ENCODE results near the gene FAM72D. TPM values are rescaled to one million over a fixed set of nuclear protein-coding genes. Genes with fewer than 3 reads are reported as not detected.
"Not testable (repeated sequence)": the region's sequence is repeated elsewhere in the genome, so short reads cannot be mapped to it uniquely, and the experiment has no call there.

The FAM72D gene
- 6.5 and 9.9 TPM in 2 replicates for total RNA-seq (2014; rRNA removed; shearing (Covaris generic))

- H3K4me3 ChIP-seq, result not testable (repeated sequence)
These were observed at the start of gene FAM72D, which contains the start of gene SRGAP2B for GRCh38 chr1:145095284-145096057. TSS of gene FAM72D (plus strand) at chr1:145095974. CDS start at chr1:145096848, 874 bp downstream. TSS of gene SRGAP2B (minus strand) at chr1:145095328. CDS start at chr1:145092901, 2,427 bp downstream.

GRCh38 chr1:145047553-145047952 lies 48.2 kb upstream of the FAM72D start:
- H3K27me3 ChIP-seq, result not testable (repeated sequence)

More at GRCh38 chr1:145095284-145096057, at the start of gene FAM72D, which contains the start of gene SRGAP2B:
- not testable (repeated sequence) for H3K27me3 ChIP-seq; H3K4me1 ChIP-seq; H3K27ac ChIP-seq; H3K9me3 ChIP-seq (replicated peaks); H3K36me3 ChIP-seq; DNase-seq

GRCh38 chr1:145048181-145048856 lies 47.5 kb upstream of the FAM72D start:
- not testable (repeated sequence) for H3K36me3 ChIP-seq; H3K9me3 ChIP-seq (replicated peaks); H3K4me1 ChIP-seq; H3K27ac ChIP-seq; H3K4me3 ChIP-seq; DNase-seq; H3K27me3 ChIP-seq

More at GRCh38 chr1:145047553-145047952, 48.2 kb upstream of the FAM72D start:
- H3K27ac ChIP-seq; H3K9me3 ChIP-seq (replicated peaks); H3K4me1 ChIP-seq; DNase-seq; H3K4me3 ChIP-seq; H3K36me3 ChIP-seq: not testable (repeated sequence)

GRCh38 chr1:145052019-145052776 lies 43.6 kb upstream of the FAM72D start:
- not testable (repeated sequence) for H3K27ac ChIP-seq; H3K36me3 ChIP-seq; H3K4me3 ChIP-seq; H3K4me1 ChIP-seq; H3K27me3 ChIP-seq; DNase-seq; H3K9me3 ChIP-seq (replicated peaks)

GRCh38 chr1:145053428-145053827 lies 42.3 kb upstream of the FAM72D start:
- not testable (repeated sequence) for H3K27me3 ChIP-seq; H3K27ac ChIP-seq; H3K4me1 ChIP-seq; H3K36me3 ChIP-seq; H3K9me3 ChIP-seq (replicated peaks); DNase-seq; H3K4me3 ChIP-seq

GRCh38 chr1:145055217-145055760 lies 40.5 kb upstream of the FAM72D start:
- not testable (repeated sequence) for H3K36me3 ChIP-seq; H3K4me3 ChIP-seq; H3K4me1 ChIP-seq; H3K9me3 ChIP-seq (replicated peaks); DNase-seq; H3K27me3 ChIP-seq; H3K27ac ChIP-seq

DNA sequence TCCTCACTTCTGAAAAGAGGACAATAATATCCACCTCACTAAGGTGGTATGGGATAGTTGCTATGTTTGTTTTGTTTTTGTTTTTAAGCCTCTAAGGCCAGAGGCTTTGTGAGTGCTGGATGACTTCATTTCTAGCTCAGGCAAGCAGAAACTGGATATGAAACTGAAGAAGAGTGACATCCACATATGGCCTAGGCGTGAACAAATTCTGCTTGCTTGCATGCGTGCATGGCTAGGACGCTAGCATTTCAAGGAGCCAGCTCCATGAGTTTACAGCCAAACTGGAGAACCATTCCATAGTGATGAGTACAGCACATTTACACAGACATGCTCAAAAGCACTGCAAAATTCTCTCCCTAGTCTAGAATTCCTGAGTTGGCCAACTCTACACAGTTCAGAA lies 37.6 kb upstream of the FAM72D start:
- not testable (repeated sequence) for H3K4me1 ChIP-seq; H3K27ac ChIP-seq; H3K9me3 ChIP-seq (replicated peaks); H3K4me3 ChIP-seq; H3K36me3 ChIP-seq; H3K27me3 ChIP-seq
- DNase-seq, result peak in 1 of 2 experiments; percentile 32

DNA sequence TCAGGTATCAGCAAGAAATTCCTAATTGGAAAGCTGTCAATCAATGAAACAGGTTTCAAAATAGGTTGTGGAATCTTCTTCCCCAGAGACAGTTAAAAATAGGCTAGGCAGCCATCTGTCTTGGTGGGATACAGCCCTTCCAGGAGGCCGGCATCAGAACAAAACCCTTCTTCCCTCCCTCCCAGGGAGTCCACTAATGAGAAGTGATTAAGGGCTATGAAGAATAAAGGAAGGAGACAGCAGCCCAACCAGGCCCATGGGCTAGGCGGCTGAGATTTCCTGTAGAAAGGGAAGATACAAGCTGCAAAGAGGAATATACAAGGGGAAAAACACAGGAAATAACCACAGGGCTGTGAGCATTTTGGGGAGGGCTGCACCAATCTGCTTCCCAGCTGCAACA lies 32.5 kb upstream of the FAM72D start:
- not testable (repeated sequence) for H3K36me3 ChIP-seq; DNase-seq; H3K27ac ChIP-seq; H3K27me3 ChIP-seq; H3K9me3 ChIP-seq (replicated peaks); H3K4me1 ChIP-seq; H3K4me3 ChIP-seq

- not testable (repeated sequence) for H3K36me3 ChIP-seq; H3K27ac ChIP-seq; H3K27me3 ChIP-seq; H3K9me3 ChIP-seq (replicated peaks); H3K4me1 ChIP-seq; H3K4me3 ChIP-seq
- peak in 1 of 2 experiments; percentile 0 for DNase-seq
These were observed 31.7 kb upstream of the FAM72D start for GRCh38 chr1:145063941-145064648.

DNA sequence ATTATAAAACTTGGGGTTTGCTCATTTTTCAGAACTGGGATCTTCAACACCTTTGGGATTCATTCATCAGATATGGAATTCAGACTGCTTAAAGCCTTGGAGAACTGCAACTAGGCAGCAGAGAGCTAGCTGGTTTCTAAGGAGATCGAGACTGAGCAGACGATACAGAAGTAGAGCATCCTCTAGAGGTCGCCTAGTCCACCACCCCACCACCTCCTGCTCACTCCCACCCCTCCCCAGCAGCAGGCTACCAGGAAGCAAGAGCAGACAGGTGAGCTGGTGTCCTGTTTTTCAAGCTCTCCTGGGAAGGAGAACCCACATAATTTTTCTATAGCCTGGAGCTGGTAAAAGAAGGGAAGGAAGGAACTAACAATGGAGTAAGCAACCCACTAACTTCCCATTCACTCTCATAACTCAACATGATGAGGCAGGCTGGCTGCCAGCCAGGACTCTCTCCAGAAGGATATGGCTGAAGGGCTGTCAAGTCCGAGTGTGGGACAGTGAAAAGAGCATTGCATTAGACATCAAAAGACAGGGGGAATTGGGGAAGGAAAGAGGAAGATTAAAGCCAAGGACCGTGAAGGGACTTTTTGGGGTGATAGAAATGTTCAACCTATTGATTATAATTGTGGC lies 30.5 kb upstream of the FAM72D start:
- not testable (repeated sequence) for H3K27me3 ChIP-seq; DNase-seq; H3K9me3 ChIP-seq (replicated peaks); H3K36me3 ChIP-seq; H3K4me3 ChIP-seq; H3K4me1 ChIP-seq; H3K27ac ChIP-seq

GRCh38 chr1:145066486-145066885 lies 29.3 kb upstream of the FAM72D start:
- not testable (repeated sequence) for H3K36me3 ChIP-seq; H3K4me3 ChIP-seq; H3K27ac ChIP-seq; H3K4me1 ChIP-seq; DNase-seq; H3K9me3 ChIP-seq (replicated peaks); H3K27me3 ChIP-seq

DNA sequence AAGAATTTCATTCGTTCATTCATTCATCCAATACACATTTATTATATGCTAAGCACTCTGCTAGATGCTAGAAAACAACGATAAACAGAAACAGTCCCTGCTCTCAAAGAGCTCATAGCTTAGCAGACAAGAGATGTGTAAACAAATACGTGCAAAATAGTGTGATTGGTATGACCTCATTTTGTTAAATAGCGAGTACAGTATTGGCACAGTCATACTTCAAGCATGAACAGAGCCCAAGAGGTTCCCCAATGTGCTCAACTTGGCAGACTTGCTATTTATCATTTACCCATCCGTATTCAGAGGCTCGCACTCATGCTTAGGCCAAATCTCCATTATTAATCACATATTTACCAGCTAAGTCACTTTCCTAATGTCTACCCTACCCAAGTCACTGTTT lies 24.2 kb upstream of the FAM72D start:
- H3K36me3 ChIP-seq; H3K27ac ChIP-seq; H3K27me3 ChIP-seq; H3K4me1 ChIP-seq; H3K9me3 ChIP-seq (replicated peaks); DNase-seq; H3K4me3 ChIP-seq: not testable (repeated sequence)

- DNase-seq; H3K27me3 ChIP-seq; H3K36me3 ChIP-seq; H3K27ac ChIP-seq; H3K9me3 ChIP-seq (replicated peaks); H3K4me3 ChIP-seq; H3K4me1 ChIP-seq: not testable (repeated sequence)
These were observed 21.7 kb upstream of the FAM72D start for GRCh38 chr1:145074021-145074559.

- H3K27me3 ChIP-seq; H3K36me3 ChIP-seq; H3K27ac ChIP-seq; DNase-seq; H3K4me1 ChIP-seq; H3K4me3 ChIP-seq; H3K9me3 ChIP-seq (replicated peaks): not testable (repeated sequence)
These were observed 18.9 kb upstream of the FAM72D start for GRCh38 chr1:145076877-145077276.

Measured in SJCRH30 (cell line).